OCI-LY1 (cell line): ENCODE data around the gene ATP6V0A1.

Experiments used
- EZH2 ChIP-seq: fragments of 200-600 bp; sonication (generic), shearing (Covaris generic); IDR thresholded peaks from 2 replicates; pipeline ENCODE4 v1.8.0; 2017; ENCODE audit warnings: borderline replicate concordance, mixed run types, mild to moderate bottlenecking, antibody characterized with exemption, low read length, moderate library complexity, mixed read lengths
- TF ChIP-seq, protein P1 (sequence below): fragments of 200-600 bp; sonication (generic), shearing (Covaris generic); IDR thresholded peaks from 2 replicates; pipeline ENCODE4 v1.5.1; 2017; ENCODE audit warnings: mild to moderate bottlenecking, antibody characterized with exemption, low read length, moderate library complexity, mixed read lengths

DNA sequence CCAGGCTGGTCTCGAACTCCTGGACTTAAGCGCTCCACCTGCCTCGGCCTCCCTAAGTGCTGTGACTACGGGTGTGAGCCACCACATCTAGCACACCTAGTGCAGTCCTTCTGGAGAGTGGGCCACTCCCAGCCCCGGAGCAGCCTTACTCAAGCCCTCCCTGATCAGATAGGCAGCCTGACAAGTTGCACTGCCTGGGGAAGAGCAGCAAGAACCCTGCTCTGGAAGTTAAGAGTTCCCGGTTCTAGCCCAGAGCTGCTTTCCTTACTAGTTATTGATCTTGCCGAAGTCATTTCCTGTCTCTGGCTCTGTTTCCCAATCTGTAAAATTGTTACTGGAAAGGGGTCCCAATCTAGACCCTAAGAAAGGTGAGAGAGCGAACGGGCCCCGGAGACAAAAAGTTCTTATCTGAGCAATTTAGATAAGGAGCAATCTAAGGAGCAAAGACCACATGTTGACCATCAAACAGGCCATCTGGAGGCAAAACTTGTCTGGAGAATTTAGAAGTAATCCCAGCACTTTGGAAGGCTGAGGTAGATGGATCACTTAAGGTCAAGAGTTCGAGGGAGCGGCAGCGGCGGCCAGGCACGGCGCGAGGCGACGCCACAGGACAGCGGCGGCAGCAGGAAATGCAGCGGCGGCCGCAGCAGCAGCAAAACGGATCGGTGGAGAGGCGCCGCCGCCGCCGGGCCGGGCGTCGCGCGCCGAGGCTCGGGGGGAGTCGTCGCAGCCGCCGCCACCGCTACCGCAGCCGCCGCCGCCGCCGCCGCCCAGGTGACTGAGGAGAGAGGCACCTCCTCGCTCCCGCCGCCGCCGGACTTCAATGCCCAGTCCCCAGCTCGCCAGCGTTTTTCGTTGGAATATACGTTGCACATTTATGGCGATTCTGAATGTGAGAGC lies 73.0 kb downstream of the ATP6V0A1 start:
- TF ChIP-seq, protein P1, sequence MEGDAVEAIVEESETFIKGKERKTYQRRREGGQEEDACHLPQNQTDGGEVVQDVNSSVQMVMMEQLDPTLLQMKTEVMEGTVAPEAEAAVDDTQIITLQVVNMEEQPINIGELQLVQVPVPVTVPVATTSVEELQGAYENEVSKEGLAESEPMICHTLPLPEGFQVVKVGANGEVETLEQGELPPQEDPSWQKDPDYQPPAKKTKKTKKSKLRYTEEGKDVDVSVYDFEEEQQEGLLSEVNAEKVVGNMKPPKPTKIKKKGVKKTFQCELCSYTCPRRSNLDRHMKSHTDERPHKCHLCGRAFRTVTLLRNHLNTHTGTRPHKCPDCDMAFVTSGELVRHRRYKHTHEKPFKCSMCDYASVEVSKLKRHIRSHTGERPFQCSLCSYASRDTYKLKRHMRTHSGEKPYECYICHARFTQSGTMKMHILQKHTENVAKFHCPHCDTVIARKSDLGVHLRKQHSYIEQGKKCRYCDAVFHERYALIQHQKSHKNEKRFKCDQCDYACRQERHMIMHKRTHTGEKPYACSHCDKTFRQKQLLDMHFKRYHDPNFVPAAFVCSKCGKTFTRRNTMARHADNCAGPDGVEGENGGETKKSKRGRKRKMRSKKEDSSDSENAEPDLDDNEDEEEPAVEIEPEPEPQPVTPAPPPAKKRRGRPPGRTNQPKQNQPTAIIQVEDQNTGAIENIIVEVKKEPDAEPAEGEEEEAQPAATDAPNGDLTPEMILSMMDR, result peak; percentile 37; the same call in 1 of the 2 replicates
- no peak for TF ChIP-seq EZH2
